Ishikawa (cell line): Measurements from ENCODE around the gene MTSS2.

ENCODE experiments used
- CEBPB ChIP-seq: IDR thresholded peaks from 2 replicates; pipeline ENCODE4 v1.6.1; 2012
- CREB1 ChIP-seq: IDR thresholded peaks from 2 replicates; pipeline ENCODE4 v1.6.1; 2012; ENCODE audit warnings: low read depth
- EP300 ChIP-seq: IDR thresholded peaks from 2 replicates; pipeline ENCODE4 v1.6.1; 2012; ENCODE audit warnings: borderline replicate concordance
- NFIC ChIP-seq: IDR thresholded peaks from 2 replicates; pipeline ENCODE4 v1.6.1; 2012
- RAD21 ChIP-seq: IDR thresholded peaks from 2 replicates; pipeline ENCODE4 v1.6.1; 2012; ENCODE audit warnings: low read depth
- TAF1 ChIP-seq: IDR thresholded peaks from 2 replicates; pipeline ENCODE4 v1.6.1; 2012; ENCODE audit warnings: low read depth, mild to moderate bottlenecking
- TEAD4 ChIP-seq: IDR thresholded peaks from 2 replicates; pipeline ENCODE4 v1.6.1; 2012
- ZBTB7A ChIP-seq: IDR thresholded peaks from 2 replicates; pipeline ENCODE4 v1.6.1; 2012; ENCODE audit warnings: low read depth
- TF ChIP-seq, protein P1 (sequence below): IDR thresholded peaks from 2 replicates; pipeline ENCODE4 v1.6.1; 2012
- TF ChIP-seq, protein P2 (sequence below): IDR thresholded peaks from 2 replicates; pipeline ENCODE4 v1.6.1; 2012; ENCODE audit warnings: low read depth, mild to moderate bottlenecking
- TF ChIP-seq, protein P3 (sequence below): IDR thresholded peaks from 2 replicates; pipeline ENCODE4 v1.6.1; 2012

DNA sequence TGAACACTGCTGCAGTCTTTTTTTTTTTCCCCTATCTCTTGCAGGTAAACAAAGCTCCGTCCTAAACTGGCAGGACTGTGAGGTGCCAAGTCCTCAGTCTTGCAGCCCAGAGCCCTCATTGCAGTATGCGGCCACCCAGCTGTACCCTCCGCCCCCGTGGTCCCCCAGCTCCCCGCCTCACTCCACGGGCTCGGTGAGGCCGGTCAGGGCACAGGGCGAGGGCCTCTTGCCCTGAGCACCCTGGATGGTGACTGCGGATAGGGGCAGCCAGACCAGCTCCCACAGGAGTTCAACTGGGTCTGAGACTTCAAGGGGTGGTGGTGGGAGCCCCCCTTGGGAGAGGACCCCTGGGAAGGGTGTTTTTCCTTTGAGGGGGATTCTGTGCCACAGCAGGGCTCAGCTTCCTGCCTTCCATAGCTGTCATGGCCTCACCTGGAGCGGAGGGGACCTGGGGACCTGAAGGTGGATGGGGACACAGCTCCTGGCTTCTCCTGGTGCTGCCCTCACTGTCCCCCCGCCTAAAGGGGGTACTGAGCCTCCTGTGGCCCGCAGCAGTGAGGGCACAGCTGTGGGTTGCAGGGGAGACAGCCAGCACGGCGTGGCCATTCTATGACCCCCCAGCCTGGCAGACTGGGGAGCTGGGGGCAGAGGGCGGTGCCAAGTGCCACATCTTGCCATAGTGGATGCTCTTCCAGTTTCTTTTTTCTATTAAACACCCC lies 25.7 kb downstream of the MTSS2 start:
- TF ChIP-seq, protein P1, sequence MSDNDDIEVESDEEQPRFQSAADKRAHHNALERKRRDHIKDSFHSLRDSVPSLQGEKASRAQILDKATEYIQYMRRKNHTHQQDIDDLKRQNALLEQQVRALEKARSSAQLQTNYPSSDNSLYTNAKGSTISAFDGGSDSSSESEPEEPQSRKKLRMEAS = no peak
- TF ChIP-seq, protein P2, sequence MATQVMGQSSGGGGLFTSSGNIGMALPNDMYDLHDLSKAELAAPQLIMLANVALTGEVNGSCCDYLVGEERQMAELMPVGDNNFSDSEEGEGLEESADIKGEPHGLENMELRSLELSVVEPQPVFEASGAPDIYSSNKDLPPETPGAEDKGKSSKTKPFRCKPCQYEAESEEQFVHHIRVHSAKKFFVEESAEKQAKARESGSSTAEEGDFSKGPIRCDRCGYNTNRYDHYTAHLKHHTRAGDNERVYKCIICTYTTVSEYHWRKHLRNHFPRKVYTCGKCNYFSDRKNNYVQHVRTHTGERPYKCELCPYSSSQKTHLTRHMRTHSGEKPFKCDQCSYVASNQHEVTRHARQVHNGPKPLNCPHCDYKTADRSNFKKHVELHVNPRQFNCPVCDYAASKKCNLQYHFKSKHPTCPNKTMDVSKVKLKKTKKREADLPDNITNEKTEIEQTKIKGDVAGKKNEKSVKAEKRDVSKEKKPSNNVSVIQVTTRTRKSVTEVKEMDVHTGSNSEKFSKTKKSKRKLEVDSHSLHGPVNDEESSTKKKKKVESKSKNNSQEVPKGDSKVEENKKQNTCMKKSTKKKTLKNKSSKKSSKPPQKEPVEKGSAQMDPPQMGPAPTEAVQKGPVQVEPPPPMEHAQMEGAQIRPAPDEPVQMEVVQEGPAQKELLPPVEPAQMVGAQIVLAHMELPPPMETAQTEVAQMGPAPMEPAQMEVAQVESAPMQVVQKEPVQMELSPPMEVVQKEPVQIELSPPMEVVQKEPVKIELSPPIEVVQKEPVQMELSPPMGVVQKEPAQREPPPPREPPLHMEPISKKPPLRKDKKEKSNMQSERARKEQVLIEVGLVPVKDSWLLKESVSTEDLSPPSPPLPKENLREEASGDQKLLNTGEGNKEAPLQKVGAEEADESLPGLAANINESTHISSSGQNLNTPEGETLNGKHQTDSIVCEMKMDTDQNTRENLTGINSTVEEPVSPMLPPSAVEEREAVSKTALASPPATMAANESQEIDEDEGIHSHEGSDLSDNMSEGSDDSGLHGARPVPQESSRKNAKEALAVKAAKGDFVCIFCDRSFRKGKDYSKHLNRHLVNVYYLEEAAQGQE = no peak
- no peak for TF ChIP-seq TEAD4
- TF ChIP-seq EP300 = no peak
- TF ChIP-seq RAD21 = no peak
- TF ChIP-seq NFIC = no peak
- no peak for TF ChIP-seq CREB1
- TF ChIP-seq, protein P3, sequence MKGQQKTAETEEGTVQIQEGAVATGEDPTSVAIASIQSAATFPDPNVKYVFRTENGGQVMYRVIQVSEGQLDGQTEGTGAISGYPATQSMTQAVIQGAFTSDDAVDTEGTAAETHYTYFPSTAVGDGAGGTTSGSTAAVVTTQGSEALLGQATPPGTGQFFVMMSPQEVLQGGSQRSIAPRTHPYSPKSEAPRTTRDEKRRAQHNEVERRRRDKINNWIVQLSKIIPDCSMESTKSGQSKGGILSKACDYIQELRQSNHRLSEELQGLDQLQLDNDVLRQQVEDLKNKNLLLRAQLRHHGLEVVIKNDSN = no peak
- TF ChIP-seq TAF1 = no peak
- TF ChIP-seq CEBPB = no peak
- no peak for TF ChIP-seq ZBTB7A
